NOMO-1 (cell line): ENCODE data around the gene ANKRD44.

Experiments
- DNase-seq, 2 experiments: peaks; one replicate each; lab custom pipeline; 2025; ENCODE audit not compliant: unreplicated experiment in 2 of 2; lab: John Stamatoyannopoulos, UW

The ANKRD44 gene

GRCh38 chr2:197265036-197265435 lies 45.5 kb downstream of the ANKRD44 start:
- no peak for DNase-seq

GRCh38 chr2:197264332-197264731 lies 46.2 kb downstream of the ANKRD44 start:
- DNase-seq = no peak

- no peak for DNase-seq
Observed at GRCh38 chr2:197263077-197263476, 47.5 kb downstream of the ANKRD44 start.

GRCh38 chr2:197261808-197262226 lies 48.8 kb downstream of the ANKRD44 start:
- DNase-seq = peak in 1 of 2 experiments; percentile 46

- DNase-seq = no peak
Observed at GRCh38 chr2:197259470-197259999, 51.0 kb downstream of the ANKRD44 start.

- peak; percentile 88 to 99 for DNase-seq
Observed at GRCh38 chr2:197258580-197258979, 52.0 kb downstream of the ANKRD44 start.

GRCh38 chr2:197256547-197257170 lies 53.9 kb downstream of the ANKRD44 start:
- peak; percentile 12 to 25 for DNase-seq

GRCh38 chr2:197256021-197256420 lies 54.6 kb downstream of the ANKRD44 start:
- peak in 1 of 2 experiments; percentile 50 for DNase-seq

- peak; percentile 92 to 97 for DNase-seq
Observed at GRCh38 chr2:197255543-197255942, 55.0 kb downstream of the ANKRD44 start.

- peak in 1 of 2 experiments; percentile 81 for DNase-seq
Observed at GRCh38 chr2:197254776-197255530, 55.6 kb downstream of the ANKRD44 start.

GRCh38 chr2:197251576-197251975 lies 59.0 kb downstream of the ANKRD44 start:
- no peak for DNase-seq

GRCh38 chr2:197251163-197251562 lies 59.4 kb downstream of the ANKRD44 start:
- no peak for DNase-seq

GRCh38 chr2:197250084-197250397 lies 60.5 kb downstream of the ANKRD44 start:
- DNase-seq = no peak

- no peak for DNase-seq
Observed at GRCh38 chr2:197249381-197250083, 61.0 kb downstream of the ANKRD44 start.

- peak; percentile 56 to 59 for DNase-seq
Observed at GRCh38 chr2:197248623-197249022, 62.0 kb downstream of the ANKRD44 start.

GRCh38 chr2:197248001-197248401 lies 62.6 kb downstream of the ANKRD44 start:
- DNase-seq = no peak

GRCh38 chr2:197247083-197247482 lies 63.5 kb downstream of the ANKRD44 start:
- no peak for DNase-seq

GRCh38 chr2:197245829-197246804 lies 64.5 kb downstream of the ANKRD44 start:
- no peak for DNase-seq

- DNase-seq = no peak
Observed at GRCh38 chr2:197244349-197244748, 66.2 kb downstream of the ANKRD44 start.

- no peak for DNase-seq
Observed at GRCh38 chr2:197242719-197243118, 67.9 kb downstream of the ANKRD44 start.
